HUES64 (cell line): ENCODE results near the gene PHOX2B.

ENCODE experiments used
- H3K27ac ChIP-seq: 2 replicates; pipeline ENCODE4 v1.7.0; 2013; ENCODE audit warnings: low read depth, low read length, inconsistent platforms
- H3K27me3 ChIP-seq: 2 replicates; pipeline ENCODE4 v1.6.1; 2013; ENCODE audit warnings: mild to moderate bottlenecking, low read length; ENCODE audit not compliant: insufficient read depth
- H3K36me3 ChIP-seq: 2 replicates; pipeline ENCODE4 v1.6.1; 2013; ENCODE audit warnings: mild to moderate bottlenecking, low read length; ENCODE audit not compliant: insufficient read depth
- H3K4me1 ChIP-seq: 2 replicates; pipeline ENCODE4 v1.6.1; 2013; ENCODE audit warnings: mild to moderate bottlenecking, low read length, moderate library complexity; ENCODE audit not compliant: insufficient read depth
- H3K4me3 ChIP-seq: 2 replicates; pipeline ENCODE4 v1.5.1; 2013; ENCODE audit warnings: mild to moderate bottlenecking, low read length, moderate library complexity
- H3K9ac ChIP-seq: 2 replicates; pipeline ENCODE4 v1.6.1; 2013; ENCODE audit warnings: mild to moderate bottlenecking, low read depth, low read length
- H3K9me3 ChIP-seq: 2 replicates; pipeline ENCODE4 v1.6.1; 2013; ENCODE audit warnings: low read depth, low read length; ENCODE audit not compliant: insufficient read depth
- WGBS: fragments of 150-250, 120-280 bp; methylation state at CpG from one replicate; pipeline ENCODE4 v1.1.7; 2013; ENCODE audit warnings: missing lambda C conversion rate; 5-methylcytosine and 5-hydroxymethylcytosine counted together

Gene PHOX2B

GRCh38 chr4:41709844-41710481 is 38.6 kb downstream of the PHOX2B start:
- H3K36me3 ChIP-seq, result no peaks in the 10 kb centered on the region
- H3K9ac ChIP-seq, result no peak overlapping the region
- 87% methylated on average over 5 of the region's 5 CpGs for WGBS
- no peaks in the 10 kb centered on the region for H3K9me3 ChIP-seq
- no peak overlapping the region for H3K4me3 ChIP-seq
- H3K27me3 ChIP-seq, result no peaks in the 10 kb centered on the region
- no peak overlapping the region for H3K27ac ChIP-seq
- H3K4me1 ChIP-seq, result no peaks in the 10 kb centered on the region

GRCh38 chr4:41703785-41704184 is 44.7 kb downstream of the PHOX2B start:
- H3K27me3 ChIP-seq, result 0 out of 2 replicates have a peak, but pooled peaks cover 5% of the 10 kb centered on the region
- no peaks in the 10 kb centered on the region for H3K9me3 ChIP-seq
- no peaks in the 10 kb centered on the region for H3K4me1 ChIP-seq
- H3K4me3 ChIP-seq, result no peak overlapping the region
- no peak overlapping the region for H3K27ac ChIP-seq
- no peak overlapping the region for H3K9ac ChIP-seq
- WGBS, result 91% methylated on average over 2 of the region's 3 CpGs
- H3K36me3 ChIP-seq, result no peaks in the 10 kb centered on the region

- H3K36me3 ChIP-seq, result no peaks in the 10 kb centered on the region
- H3K9me3 ChIP-seq, result no peaks in the 10 kb centered on the region
- 0 out of 2 replicates have a peak, but pooled peaks cover 5% of the 10 kb centered on the region for H3K27me3 ChIP-seq
- no peak overlapping the region for H3K27ac ChIP-seq
- no peak overlapping the region for H3K4me3 ChIP-seq
- H3K9ac ChIP-seq, result no peak overlapping the region
- no peaks in the 10 kb centered on the region for H3K4me1 ChIP-seq
- 69% methylated on average over 4 of the region's 4 CpGs for WGBS
Observed at GRCh38 chr4:41702770-41703169, 45.8 kb downstream of the PHOX2B start.

GRCh38 chr4:41701983-41702382 is 46.5 kb downstream of the PHOX2B start:
- Histone ChIP-seq H3K27me3 (0 out of 2 replicates have a peak, but pooled peaks cover 5% of the 10 kb centered on the region), H3K4me3 (no peak overlapping the region), H3K36me3 (no peaks in the 10 kb centered on the region), H3K27ac (no peak overlapping the region), H3K9me3 (no peaks in the 10 kb centered on the region), H3K4me1 (no peaks in the 10 kb centered on the region), H3K9ac (no peak overlapping the region)
- 90% methylated on average over 3 of the region's 3 CpGs for WGBS

- no peaks in the 10 kb centered on the region for H3K36me3 ChIP-seq
- 0 out of 2 replicates have a peak, but pooled peaks cover 3% of the 10 kb centered on the region for H3K4me1 ChIP-seq
- H3K9ac ChIP-seq, result no peak overlapping the region
- H3K27me3 ChIP-seq, result no peaks in the 10 kb centered on the region
- H3K4me3 ChIP-seq, result no peak overlapping the region
- WGBS, result 82% methylated on average over 4 of the region's 4 CpGs
- no peaks in the 10 kb centered on the region for H3K9me3 ChIP-seq
- no peak overlapping the region for H3K27ac ChIP-seq
Observed at GRCh38 chr4:41696763-41697162, 51.8 kb downstream of the PHOX2B start.

GRCh38 chr4:41696131-41696530 is 52.4 kb downstream of the PHOX2B start:
- WGBS, result 97% methylated on average over 3 of the region's 3 CpGs
- H3K36me3 ChIP-seq, result no peaks in the 10 kb centered on the region
- H3K9me3 ChIP-seq, result no peaks in the 10 kb centered on the region
- 0 out of 2 replicates have a peak, but pooled peaks cover 3% of the 10 kb centered on the region for H3K4me1 ChIP-seq
- no peak overlapping the region for H3K9ac ChIP-seq
- H3K4me3 ChIP-seq, result no peak overlapping the region
- H3K27me3 ChIP-seq, result no peaks in the 10 kb centered on the region
- H3K27ac ChIP-seq, result no peak overlapping the region
